Peyer's patch (tissue), 4 donors: ENCODE measurements around the gene SP6. TPM values are rescaled to one million over a fixed set of nuclear protein-coding genes. Genes with fewer than 3 reads are reported as not detected.

Source experiments
- DNase-seq, 3 donors: peaks; one replicate each; pipeline ENCODE4 v3.0.0-alpha.2; 2017 to 2019
- H3K27ac ChIP-seq, 4 donors: fragments of 200-600 bp; sonication (generic); one replicate each; pipeline ENCODE4 v1.5.1; 2016 to 2019
- H3K27me3 ChIP-seq, 2 donors: fragments of 200-600 bp; sonication (generic); one replicate each; pipeline ENCODE4 v1.5.1; 2019
- H3K36me3 ChIP-seq, 3 donors: fragments of 200-600 bp; sonication (generic); one replicate each; pipeline ENCODE4 v1.5.1; 2016 to 2019
- H3K4me1 ChIP-seq, 4 donors: fragments of 200-600 bp; sonication (generic); one replicate each; pipeline ENCODE4 v1.5.1; 2016 to 2019
- H3K4me3 ChIP-seq, 4 donors: fragments of 200-600 bp; sonication (generic); 1 replicate in 3 of 4; 2 replicates in 1 of 4; pipeline ENCODE4 v1.5.1; 2016 to 2019; ENCODE audit warnings: mild to moderate bottlenecking in 1 of 4
- H3K9me3 ChIP-seq, 4 donors: fragments of 200-600 bp; sonication (generic); one replicate each; pipeline ENCODE4 v1.5.1; 2016 to 2019; ENCODE audit warnings: mild to moderate bottlenecking in 1 of 4
- POLR2A ChIP-seq, 2 donors: fragments of 450-650 bp; IDR thresholded peaks; one replicate each; pipeline ENCODE4 v1.5.1; 2017; ENCODE audit warnings: antibody characterized with exemption in 2 of 2, mild to moderate bottlenecking in 2 of 2, moderate library complexity in 2 of 2
- total RNA-seq, 4 donors: library from RNA; depleted of rRNA; stranded (reverse); fragments of >200 nt; gene quantifications; one replicate each; pipeline ENCODE4 v1.1.0, GENCODE V29; 2016
- TF ChIP-seq, protein P1 (sequence below), 6 experiments: fragments of 450-650 bp in 4 of 6; fragments of 200-600 bp in 2 of 6; sonication (generic) in 1 of 6; IDR thresholded peaks; one replicate each; pipeline ENCODE4 v1.5.1; 2017 to 2019; ENCODE audit warnings: antibody characterized with exemption in 6 of 6, mild to moderate bottlenecking in 3 of 6, moderate library complexity in 1 of 6

SP6 gene
- total RNA-seq, 4 donors from 2014 or later = 3.3 to 27.0 (median 16.6) TPM

DNA sequence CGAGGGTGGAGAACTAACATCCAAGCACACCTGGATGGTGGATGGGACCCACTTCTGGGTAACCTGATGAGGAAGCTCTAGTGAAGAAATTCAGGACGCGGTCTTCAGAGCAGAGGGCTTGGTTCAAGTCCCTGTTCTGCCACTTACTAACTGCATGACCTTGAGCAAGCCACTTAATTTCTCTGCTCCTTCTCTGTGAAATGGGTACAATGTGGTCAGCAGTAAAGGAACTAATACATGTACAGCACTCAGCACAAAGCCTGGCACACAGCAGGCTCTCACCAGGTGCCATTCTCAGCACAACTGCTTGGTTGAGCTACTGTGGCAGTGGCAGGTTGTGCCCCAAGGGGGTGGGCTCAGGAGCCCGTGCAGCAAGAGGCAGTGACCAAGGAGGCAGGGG, 27.4 kb downstream of the SP6 start:
- Histone ChIP-seq H3K27ac (no peak overlapping the region), H3K9me3 (no peaks in the 10 kb centered on the region), H3K4me3 (no peak overlapping the region), H3K27me3 (no peaks in the 10 kb centered on the region), H3K4me1 (peaks cover 0 to 22% (median 13%) of the 10 kb centered on the region in 4 donors), H3K36me3 (peaks cover 0 to 55% (median 0%) of the 10 kb centered on the region in 3 donors)
- no peak for DNase-seq
- TF ChIP-seq, protein P1, sequence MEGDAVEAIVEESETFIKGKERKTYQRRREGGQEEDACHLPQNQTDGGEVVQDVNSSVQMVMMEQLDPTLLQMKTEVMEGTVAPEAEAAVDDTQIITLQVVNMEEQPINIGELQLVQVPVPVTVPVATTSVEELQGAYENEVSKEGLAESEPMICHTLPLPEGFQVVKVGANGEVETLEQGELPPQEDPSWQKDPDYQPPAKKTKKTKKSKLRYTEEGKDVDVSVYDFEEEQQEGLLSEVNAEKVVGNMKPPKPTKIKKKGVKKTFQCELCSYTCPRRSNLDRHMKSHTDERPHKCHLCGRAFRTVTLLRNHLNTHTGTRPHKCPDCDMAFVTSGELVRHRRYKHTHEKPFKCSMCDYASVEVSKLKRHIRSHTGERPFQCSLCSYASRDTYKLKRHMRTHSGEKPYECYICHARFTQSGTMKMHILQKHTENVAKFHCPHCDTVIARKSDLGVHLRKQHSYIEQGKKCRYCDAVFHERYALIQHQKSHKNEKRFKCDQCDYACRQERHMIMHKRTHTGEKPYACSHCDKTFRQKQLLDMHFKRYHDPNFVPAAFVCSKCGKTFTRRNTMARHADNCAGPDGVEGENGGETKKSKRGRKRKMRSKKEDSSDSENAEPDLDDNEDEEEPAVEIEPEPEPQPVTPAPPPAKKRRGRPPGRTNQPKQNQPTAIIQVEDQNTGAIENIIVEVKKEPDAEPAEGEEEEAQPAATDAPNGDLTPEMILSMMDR (IDR thresholded peaks at IDR 0.05) = no peak
- no peak for TF ChIP-seq POLR2A (IDR thresholded peaks at IDR 0.05)

DNA sequence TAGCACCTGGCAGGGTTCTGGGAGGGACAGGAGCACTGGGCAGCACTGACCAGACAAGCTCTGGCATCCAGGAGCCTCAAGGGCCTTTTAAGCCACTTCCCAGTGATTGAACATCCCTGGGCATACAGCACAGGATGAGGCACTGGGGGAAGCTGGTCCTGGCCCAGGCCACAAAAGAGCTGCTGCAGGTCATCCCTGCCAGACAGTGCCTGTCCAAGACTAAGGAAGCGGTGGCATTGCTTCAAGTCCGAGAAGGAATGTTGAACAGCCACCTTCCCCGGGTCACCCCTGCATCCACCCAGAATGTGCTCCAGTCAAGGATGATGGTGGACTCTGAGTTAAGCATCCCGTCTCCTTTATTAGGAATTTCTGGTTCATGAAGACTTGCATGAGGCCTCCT, 28.2 kb downstream of the SP6 start:
- H3K36me3 ChIP-seq = peaks cover 0 to 55% (median 0%) of the 10 kb centered on the region in 3 donors
- peaks cover 0 to 22% (median 13%) of the 10 kb centered on the region in 4 donors for H3K4me1 ChIP-seq
- peak overlapping the region in 1 of 4 donors; percentile 91 for H3K27ac ChIP-seq
- TF ChIP-seq, protein P1 (IDR thresholded peaks at IDR 0.05) = no peak
- no peak for TF ChIP-seq POLR2A (IDR thresholded peaks at IDR 0.05)
- H3K27me3 ChIP-seq = no peaks in the 10 kb centered on the region
- no peak overlapping the region for H3K4me3 ChIP-seq
- no peaks in the 10 kb centered on the region for H3K9me3 ChIP-seq
- no peak for DNase-seq

GRCh38 chr17:47821424-47822391, 29.3 kb downstream of the SP6 start, which contains the start of gene OSBPL7:
OSBPL7 (minus strand) TSS chr17:47821794; CDS start chr17:47820278, 1,516 bp downstream.
- peak within 1 kb of the TSS; percentile 62 to 91 (median 82) for H3K27ac ChIP-seq
- H3K27me3 ChIP-seq = no peaks in the 10 kb centered on the region
- TF ChIP-seq POLR2A (IDR thresholded peaks at IDR 0.05) = peak; percentile 72 to 89
- TF ChIP-seq, protein P1 (IDR thresholded peaks at IDR 0.05) = peak in 1 of 6 experiments; percentile 16
- DNase-seq = peak; percentile 72 to 90 (median 88)
- peaks cover 0 to 22% (median 13%) of the 10 kb centered on the region in 4 donors for H3K4me1 ChIP-seq
- H3K36me3 ChIP-seq = peaks cover 0 to 56% (median 0%) of the 10 kb centered on the region in 3 donors
- no peaks in the 10 kb centered on the region for H3K9me3 ChIP-seq
- H3K4me3 ChIP-seq = peak within 1 kb of the TSS; percentile 49 to 73 (median 66)

DNA sequence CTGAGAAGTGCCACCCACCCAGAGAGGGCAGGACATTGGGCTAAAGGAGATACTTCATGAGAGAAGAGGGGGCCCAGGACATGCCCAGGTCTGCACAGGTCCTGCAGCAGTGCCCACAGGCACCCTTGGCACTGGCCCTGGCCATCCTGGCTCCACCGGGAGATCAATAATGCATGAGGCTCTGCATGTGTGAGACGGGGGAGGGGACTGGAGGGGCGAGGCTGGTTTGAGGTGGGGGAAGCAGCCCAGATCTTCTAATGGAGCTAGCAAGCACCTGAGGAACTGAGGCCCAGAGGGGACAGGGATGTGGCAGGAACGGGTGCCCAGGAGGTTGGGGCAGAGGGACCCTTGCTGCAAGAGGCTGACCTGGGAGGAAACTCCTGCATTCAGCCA, 29.9 kb downstream of the SP6 start:
- H3K4me1 ChIP-seq = peaks cover 0 to 22% (median 13%) of the 10 kb centered on the region in 4 donors
- H3K27ac ChIP-seq = peak overlapping the region; percentile 62 to 91 (median 82)
- no peak for TF ChIP-seq POLR2A (IDR thresholded peaks at IDR 0.05)
- TF ChIP-seq, protein P1 (IDR thresholded peaks at IDR 0.05) = no peak
- no peaks in the 10 kb centered on the region for H3K27me3 ChIP-seq
- no peak for DNase-seq
- H3K36me3 ChIP-seq = peaks cover 0 to 56% (median 0%) of the 10 kb centered on the region in 3 donors
- H3K4me3 ChIP-seq = peak overlapping the region; percentile 49 to 73 (median 66)
- no peaks in the 10 kb centered on the region for H3K9me3 ChIP-seq

- peaks cover 0 to 57% (median 0%) of the 10 kb centered on the region in 3 donors for H3K36me3 ChIP-seq
- peak overlapping the region in 2 of 4 donors; percentile 71 to 73 for H3K4me3 ChIP-seq
- peak; percentile 72 to 77 for TF ChIP-seq POLR2A (IDR thresholded peaks at IDR 0.05)
- TF ChIP-seq, protein P1 (IDR thresholded peaks at IDR 0.05) = no peak
- H3K4me1 ChIP-seq = peaks cover 0 to 22% (median 13%) of the 10 kb centered on the region in 4 donors
- H3K27ac ChIP-seq = peak overlapping the region in 3 of 4 donors; percentile 79 to 91 (median 84)
- H3K27me3 ChIP-seq = no peaks in the 10 kb centered on the region
- peak in 2 of 3 donors; percentile 83 to 85 for DNase-seq
- no peaks in the 10 kb centered on the region for H3K9me3 ChIP-seq
Measured at GRCh38 chr17:47820033-47820789, 30.8 kb downstream of the SP6 start.
